GM18520 (cell line): Measurements from ENCODE around the gene CHST6.
"Not testable (repeated sequence)": the region's sequence is repeated elsewhere in the genome, so short reads cannot be mapped to it uniquely, and the experiment has no call there.

Source experiments
- ATAC-seq: cut with Tn5 transposase; IDR thresholded peaks from one replicate; pipeline ENCODE4 v1.9.1; 2021; ENCODE audit not compliant: unreplicated experiment

Gene CHST6

GRCh38 chr16:75477680-75478473, 17.4 kb downstream of the CHST6 start:
- ATAC-seq, result no peak

GRCh38 chr16:75476817-75477216, 18.4 kb downstream of the CHST6 start:
- ATAC-seq, result no peak

- no peak for ATAC-seq
These were observed 19.8 kb downstream of the CHST6 start for GRCh38 chr16:75475420-75475847.

GRCh38 chr16:75472908-75473877, 22.0 kb downstream of the CHST6 start:
- ATAC-seq, result no peak

- peak; percentile 65 for ATAC-seq
These were observed 23.3 kb downstream of the CHST6 start for GRCh38 chr16:75471723-75472633.

GRCh38 chr16:75466760-75467159, 28.5 kb downstream of the CHST6 start:
- no peak for ATAC-seq

GRCh38 chr16:75464122-75464918, 30.9 kb downstream of the CHST6 start, which contains the start of gene TMEM170A:
Gene TMEM170A, minus strand, starts transcription at chr16:75464689. Its CDS starts 89 bp downstream, at chr16:75464600.
- peak; percentile 84 for ATAC-seq

- not testable (repeated sequence) for ATAC-seq
These were observed 31.7 kb downstream of the CHST6 start for GRCh38 chr16:75463389-75464121.

GRCh38 chr16:75462806-75463205, 32.4 kb downstream of the CHST6 start:
- ATAC-seq, result peak; percentile 35

- ATAC-seq, result no peak
These were observed 33.7 kb downstream of the CHST6 start for GRCh38 chr16:75461575-75461974.

- ATAC-seq, result no peak
These were observed 34.8 kb downstream of the CHST6 start for GRCh38 chr16:75460446-75460845.

- no peak for ATAC-seq
These were observed 35.5 kb downstream of the CHST6 start for GRCh38 chr16:75459691-75460090.

GRCh38 chr16:75458439-75458838, 36.8 kb downstream of the CHST6 start:
- ATAC-seq, result no peak

- no peak for ATAC-seq
These were observed 37.2 kb downstream of the CHST6 start for GRCh38 chr16:75458029-75458428.

GRCh38 chr16:75457485-75458021, 37.7 kb downstream of the CHST6 start:
- no peak for ATAC-seq

GRCh38 chr16:75456971-75457370, 38.3 kb downstream of the CHST6 start:
- ATAC-seq, result no peak

- ATAC-seq, result not testable (repeated sequence)
These were observed 38.8 kb downstream of the CHST6 start for GRCh38 chr16:75456486-75456885.

- ATAC-seq, result no peak
These were observed 39.6 kb downstream of the CHST6 start for GRCh38 chr16:75455677-75456076.
